ENCODE data around the gene GRIP1. TPM values are rescaled to one million over a fixed set of nuclear protein-coding genes. Genes with fewer than 3 reads are reported as not detected.

Gene GRIP1
- total and polyA plus RNA-seq, 2 of the 4 experiments (the other 2 are of a cell fraction) = under 0.01 to 0.07 TPM

GRCh38 chr12:66335746-66336145, 343.1 kb downstream of the GRIP1 start:
- no peak overlapping the region for H3K14ac ChIP-seq (replicated peaks; ENCODE audit: low read depth, low read length)
- no peak overlapping the region for H3K9ac ChIP-seq (ENCODE audit: low read depth, low read length)
- DNase-seq (no peak), ATAC-seq (ENCODE audit: low read depth) (no peak)
- BruUV-seq (replicated peaks) = no TSS peak
- H4K20me1 ChIP-seq (ENCODE audit: insufficient read depth, low read length) = no peaks in the 10 kb centered on the region
- no peak overlapping the region for H2AK9ac ChIP-seq (replicated peaks; ENCODE audit: low read depth, low read length, poor library complexity)
- no peak overlapping the region for H2AK5ac ChIP-seq (ENCODE audit: low read depth, low read length)
- H3K56ac ChIP-seq (ENCODE audit: extremely low read depth, insufficient read depth, low read length) = no peak overlapping the region
- no peak overlapping the region for H2BK5ac ChIP-seq (ENCODE audit: low read depth, low read length, poor library complexity, severe bottlenecking)
- no peaks in the 10 kb centered on the region for H3K79me1 ChIP-seq (ENCODE audit: low read depth in 1 of 2, low read length in 2 of 2)
- no peaks in the 10 kb centered on the region for H3K27me3 ChIP-seq (ENCODE audit: control insufficient read depth, insufficient read depth, low read length)
- H3K4me3 ChIP-seq (ENCODE audit: insufficient read depth, low read depth, low read length) = no peak overlapping the region
- no peaks in the 10 kb centered on the region for H3K9me1 ChIP-seq (ENCODE audit: insufficient read depth, low read length)
- dilution Hi-C loops (cut with HindIII; ENCODE audit: low sequenced_read_pairs, unreplicated experiment) = no loop called here
- no peak overlapping the region for H4K8ac ChIP-seq (ENCODE audit: low read depth in 2 of 2, low read length in 2 of 2)
- no CpG with 5 or more reads among the region's 2 CpGs for WGBS, 2 experiments (ENCODE audit: extremely low coverage in 2 of 2, insufficient read length in 1 of 2)
- in situ Hi-C loops (cut with MboI; ENCODE audit: low sequenced_read_pairs) = no loop called here
- no peak overlapping the region for H4K91ac ChIP-seq (ENCODE audit: insufficient read depth, low read depth, low read length)
- H3K4me1 ChIP-seq (ENCODE audit: control insufficient read depth, insufficient read depth, low read length) = no peaks in the 10 kb centered on the region
- H3K27ac ChIP-seq (ENCODE audit: insufficient read depth, low read length) = no peak overlapping the region
- TF ChIP-seq, protein P1, sequence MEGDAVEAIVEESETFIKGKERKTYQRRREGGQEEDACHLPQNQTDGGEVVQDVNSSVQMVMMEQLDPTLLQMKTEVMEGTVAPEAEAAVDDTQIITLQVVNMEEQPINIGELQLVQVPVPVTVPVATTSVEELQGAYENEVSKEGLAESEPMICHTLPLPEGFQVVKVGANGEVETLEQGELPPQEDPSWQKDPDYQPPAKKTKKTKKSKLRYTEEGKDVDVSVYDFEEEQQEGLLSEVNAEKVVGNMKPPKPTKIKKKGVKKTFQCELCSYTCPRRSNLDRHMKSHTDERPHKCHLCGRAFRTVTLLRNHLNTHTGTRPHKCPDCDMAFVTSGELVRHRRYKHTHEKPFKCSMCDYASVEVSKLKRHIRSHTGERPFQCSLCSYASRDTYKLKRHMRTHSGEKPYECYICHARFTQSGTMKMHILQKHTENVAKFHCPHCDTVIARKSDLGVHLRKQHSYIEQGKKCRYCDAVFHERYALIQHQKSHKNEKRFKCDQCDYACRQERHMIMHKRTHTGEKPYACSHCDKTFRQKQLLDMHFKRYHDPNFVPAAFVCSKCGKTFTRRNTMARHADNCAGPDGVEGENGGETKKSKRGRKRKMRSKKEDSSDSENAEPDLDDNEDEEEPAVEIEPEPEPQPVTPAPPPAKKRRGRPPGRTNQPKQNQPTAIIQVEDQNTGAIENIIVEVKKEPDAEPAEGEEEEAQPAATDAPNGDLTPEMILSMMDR (conservative IDR thresholded peaks at IDR 0.05; ENCODE audit: low read depth, low read length) = no peak
- TF ChIP-seq NFE2L2 (IDR thresholded peaks at IDR 0.05; ENCODE audit: low read depth, low read length) = no peak
- TF ChIP-seq MAFK (IDR thresholded peaks at IDR 0.05; ENCODE audit: low read depth, low read length) = no peak
- TF ChIP-seq FOS (IDR thresholded peaks at IDR 0.05; ENCODE audit: low read depth, low read length) = no peak
- H3K4me2 ChIP-seq (ENCODE audit: low read depth, low read length) = no peak overlapping the region
- no peak overlapping the region for H2BK15ac ChIP-seq (ENCODE audit: low read depth, low read length)
- H3K18ac ChIP-seq (ENCODE audit: low read depth, low read length) = no peak overlapping the region
- H4K5ac ChIP-seq (ENCODE audit: low read depth, low read length) = no peak overlapping the region
- CTCF ChIA-PET = no interaction called here
- no peak overlapping the region for H3K4ac ChIP-seq (ENCODE audit: low read depth, low read length)
- POLR2A ChIA-PET (ENCODE audit: unreplicated experiment) = no interaction called here
- no peak overlapping the region for H2BK120ac ChIP-seq (ENCODE audit: low read depth, low read length)
- peaks cover 2% of the 10 kb centered on the region; the same call in 1 of the 2 replicates for H3K9me3 ChIP-seq (ENCODE audit: control insufficient read depth, insufficient read depth, low read length)
- H3K36me3 ChIP-seq (ENCODE audit: control insufficient read depth, insufficient read depth, low read length) = peaks cover 9% of the 10 kb centered on the region
- H2AFZ ChIP-seq (replicated peaks; ENCODE audit: low read length, poor library complexity) = no peak overlapping the region
- intact Hi-C loops (cut with micrococcal nuclease) = no loop called here
- H2BK20ac ChIP-seq (ENCODE audit: low read depth, low read length) = no peak overlapping the region
- H3K23ac ChIP-seq (ENCODE audit: low read depth, low read length) = no peak overlapping the region
